Liver (tissue), 9 donors: Measurements from ENCODE around the gene SLC24A1. TPM values are rescaled to one million over a fixed set of nuclear protein-coding genes. Genes with fewer than 3 reads are reported as not detected.

Experiments
- DNase-seq: peaks from one replicate; pipeline ENCODE4 v3.0.0-alpha.2; 2017; ENCODE audit warnings: low spot score
- H3K27ac ChIP-seq, 2 donors: one replicate each; pipeline ENCODE4 v1.7.0; 2013; ENCODE audit warnings: inconsistent platforms in 2 of 2, low read length in 2 of 2, control low read depth in 1 of 2, low read depth in 1 of 2, mild to moderate bottlenecking in 1 of 2
- H3K27me3 ChIP-seq, 4 donors: one replicate each; pipeline versions ENCODE4 v1.6.1 to v1.7.0; 2013; ENCODE audit warnings: low read length in 3 of 4, inconsistent platforms in 1 of 4, mild to moderate bottlenecking in 1 of 4, moderate library complexity in 1 of 4; ENCODE audit not compliant: control insufficient read depth in 4 of 4, insufficient read depth in 4 of 4
- H3K36me3 ChIP-seq, 4 donors: one replicate each; pipeline versions ENCODE4 v1.6.1 to v1.7.0; 2013; ENCODE audit warnings: low read length in 3 of 4, mild to moderate bottlenecking in 3 of 4, low read depth in 1 of 4, moderate library complexity in 1 of 4; ENCODE audit not compliant: control insufficient read depth in 4 of 4, insufficient read depth in 3 of 4
- H3K4me1 ChIP-seq, 4 donors: one replicate each; pipeline versions ENCODE4 v1.6.1 to v1.7.0; 2013; ENCODE audit warnings: low read length in 3 of 4, mild to moderate bottlenecking in 3 of 4, moderate library complexity in 1 of 4; ENCODE audit not compliant: control insufficient read depth in 4 of 4, insufficient read depth in 4 of 4
- H3K4me3 ChIP-seq, 3 donors: one replicate each; pipeline versions ENCODE4 v1.6.1 to v1.7.0; 2013; ENCODE audit warnings: low read length in 3 of 3, control low read depth in 1 of 3, low read depth in 1 of 3, mild to moderate bottlenecking in 1 of 3
- H3K9ac ChIP-seq, 2 donors: one replicate each; pipeline ENCODE4 v1.7.0; 2013; ENCODE audit warnings: low read length in 2 of 2, mild to moderate bottlenecking in 2 of 2, moderate library complexity in 2 of 2, control low read depth in 1 of 2, low read depth in 1 of 2
- H3K9me3 ChIP-seq, 4 donors: one replicate each; pipeline versions ENCODE4 v1.6.1 to v1.7.0; 2013; ENCODE audit warnings: low read length in 3 of 4; ENCODE audit not compliant: control insufficient read depth in 4 of 4
- ATF3 ChIP-seq: IDR thresholded peaks from 2 replicates; pipeline ENCODE4 v1.6.1; 2016; ENCODE audit warnings: antibody characterized with exemption
- CTCF ChIP-seq: fragments of 150-350 bp; IDR thresholded peaks from 2 replicates; pipeline ENCODE4 v1.5.1; 2017; ENCODE audit warnings: improper control_type of control experiment, low read depth, low read length; ENCODE audit not compliant: missing input control
- EGR1 ChIP-seq, 2 donors: IDR thresholded peaks; 2 replicates each; pipeline ENCODE4 v1.6.1; 2016 to 2018; ENCODE audit warnings: antibody characterized with exemption in 2 of 2, low read depth in 2 of 2
- FOXA1 ChIP-seq: IDR thresholded peaks from 2 replicates; pipeline ENCODE4 v1.6.1; 2016; ENCODE audit warnings: antibody characterized with exemption
- FOXA2 ChIP-seq: IDR thresholded peaks from 2 replicates; pipeline ENCODE4 v1.6.1; 2016; ENCODE audit warnings: antibody characterized with exemption
- GABPA ChIP-seq, 2 donors: IDR thresholded peaks in 1 of 2; conservative IDR thresholded peaks in 1 of 2; 2 replicates each; pipeline ENCODE4 v1.6.1; 2016; ENCODE audit warnings: antibody characterized with exemption in 2 of 2, mild to moderate bottlenecking in 1 of 2, moderate library complexity in 1 of 2
- HNF4A ChIP-seq, 2 donors: conservative IDR thresholded peaks; 2 replicates each; pipeline ENCODE4 v1.6.1; 2016; ENCODE audit warnings: antibody characterized with exemption in 2 of 2, mild to moderate bottlenecking in 2 of 2
- HNF4G ChIP-seq: IDR thresholded peaks from 2 replicates; pipeline ENCODE4 v1.6.1; 2016; ENCODE audit warnings: antibody characterized with exemption
- MAX ChIP-seq: IDR thresholded peaks from 2 replicates; pipeline ENCODE4 v1.6.1; 2016; ENCODE audit warnings: antibody characterized with exemption
- NR2F2 ChIP-seq: IDR thresholded peaks from 2 replicates; pipeline ENCODE4 v1.6.1; 2016; ENCODE audit warnings: antibody characterized with exemption
- RAD21 ChIP-seq, 2 donors: IDR thresholded peaks; 2 replicates each; pipeline ENCODE4 v1.6.1; 2016; ENCODE audit warnings: antibody characterized with exemption in 2 of 2, mild to moderate bottlenecking in 2 of 2
- REST ChIP-seq: IDR thresholded peaks from 2 replicates; pipeline ENCODE4 v1.6.1; 2016; ENCODE audit warnings: antibody characterized with exemption, mild to moderate bottlenecking
- RXRA ChIP-seq, 2 donors: IDR thresholded peaks; 2 replicates each; pipeline ENCODE4 v1.6.1; 2017 to 2018; ENCODE audit warnings: antibody characterized with exemption in 2 of 2, mild to moderate bottlenecking in 1 of 2
- SP1 ChIP-seq: IDR thresholded peaks from 2 replicates; pipeline ENCODE4 v1.6.1; 2018; ENCODE audit warnings: antibody characterized with exemption, mild to moderate bottlenecking
- TAF1 ChIP-seq: conservative IDR thresholded peaks from 2 replicates; pipeline ENCODE4 v1.6.1; 2016; ENCODE audit warnings: antibody characterized with exemption, mild to moderate bottlenecking
- YY1 ChIP-seq: IDR thresholded peaks from 2 replicates; pipeline ENCODE4 v1.6.1; 2016; ENCODE audit warnings: antibody characterized with exemption, mild to moderate bottlenecking
- ZBTB33 ChIP-seq: IDR thresholded peaks from 2 replicates; pipeline ENCODE4 v1.6.1; 2016; ENCODE audit warnings: antibody characterized with exemption
- WGBS: extraction: QIAGEN DNeasy Blood & Tissue Kit; methylation state at CpG from one replicate; pipeline ENCODE4 v1.1.7; 2013; 5-methylcytosine and 5-hydroxymethylcytosine counted together
- polyA plus RNA-seq, 2 donors: library from polyadenylated mRNA; stranded (reverse) in 1 of 2; unstranded in 1 of 2; fragments of 200-250 nt in 1 of 2; fragments of >200 nt in 1 of 2; fragmentation: Nextera tagmentation in 1 of 2; extraction: Ambion mirVana in 1 of 2; gene quantifications; one replicate each; pipeline versions ENCODE4 v1.2.1 to v1.2.3, GENCODE V29; 2013 to 2015
- total RNA-seq, 2 donors: library from RNA; depleted of rRNA; stranded (reverse); fragments of >200 nt; gene quantifications; one replicate each; pipeline ENCODE4 v1.2.3, GENCODE V29; 2014
- donor health status: healthy.
- donor health status: healthy.
- donor health status: healthy.
- donor health status: healthy.
- donor health status: healthy.

Gene SLC24A1
- total and polyA plus RNA-seq, 4 donors: 1.8 to 3.3 (median 2.2) TPM

- TF ChIP-seq ATF3: no peak
These were observed 45.1 kb upstream of the SLC24A1 start (continued) for GRCh38 chr15:65576664-65577063.

GRCh38 chr15:65577129-65577996 is 44.4 kb upstream of the SLC24A1 start:
- Histone ChIP-seq H3K4me1 (peaks cover 0 to 2% (median 0%) of the 10 kb centered on the region in 4 donors), H3K9ac (no peak overlapping the region), H3K27me3 (no peaks in the 10 kb centered on the region), H3K4me3 (no peak overlapping the region), H3K9me3 (no peaks in the 10 kb centered on the region), H3K27ac (no peak overlapping the region), H3K36me3 (peaks cover 16 to 63% (median 31%) of the 10 kb centered on the region in 4 donors)
- no peak for TF ChIP-seq FOXA2
- no peak for TF ChIP-seq RXRA (IDR thresholded peaks at IDR 0.05)
- TF ChIP-seq SP1: no peak
- TF ChIP-seq HNF4G: no peak
- TF ChIP-seq HNF4A (conservative IDR thresholded peaks at IDR 0.05): no peak
- TF ChIP-seq REST: no peak
- TF ChIP-seq CTCF: no peak
- no peak for TF ChIP-seq ATF3
- TF ChIP-seq YY1: no peak
- TF ChIP-seq ZBTB33: no peak
- TF ChIP-seq TAF1: no peak
- TF ChIP-seq RAD21 (IDR thresholded peaks at IDR 0.05): no peak
- TF ChIP-seq MAX: no peak
- no peak for TF ChIP-seq EGR1 (IDR thresholded peaks at IDR 0.05; ENCODE audit: low read depth in 2 of 2)
- no peak for TF ChIP-seq GABPA (IDR thresholded peaks at IDR 0.05 in 1 of 2, conservative IDR thresholded peaks at IDR 0.05 in 1 of 2)
- no peak for TF ChIP-seq NR2F2
- TF ChIP-seq FOXA1: no peak
- no peak for DNase-seq
- 74% methylated on average over 6 of the region's 6 CpGs for WGBS
